HEK293 (cell line): ENCODE results near the gene ACADM.

Source experiments
- GLI4 ChIP-seq: fragments of 450-650 bp; formaldehyde crosslinking; IDR thresholded peaks from 2 replicates; pipeline ENCODE4 v1.5.1; 2016; ENCODE audit warnings: missing biosample characterization, missing genetic modification characterization
- GLIS1 ChIP-seq: fragments of 450-650 bp; formaldehyde crosslinking; IDR thresholded peaks from 2 replicates; pipeline ENCODE4 v1.5.1; 2016; ENCODE audit warnings: missing biosample characterization, missing genetic modification characterization
- KLF1 ChIP-seq: fragments of 450-650 bp; formaldehyde crosslinking; IDR thresholded peaks from 2 replicates; pipeline ENCODE4 v1.5.1; 2016; ENCODE audit warnings: missing biosample characterization, missing genetic modification characterization
- KLF8 ChIP-seq: fragments of 450-650 bp; formaldehyde crosslinking; IDR thresholded peaks from 2 replicates; pipeline ENCODE4 v1.5.1; 2016; ENCODE audit warnings: missing biosample characterization, missing genetic modification characterization
- SP3 ChIP-seq: fragments of 450-650 bp; formaldehyde crosslinking; IDR thresholded peaks from 2 replicates; pipeline ENCODE4 v1.5.1; 2016; ENCODE audit warnings: missing biosample characterization, missing genetic modification characterization
- ZBTB17 ChIP-seq: fragments of 450-650 bp; formaldehyde crosslinking; IDR thresholded peaks from 2 replicates; pipeline ENCODE4 v1.5.1; 2016; ENCODE audit warnings: missing biosample characterization, missing genetic modification characterization
- ZBTB8A ChIP-seq: fragments of 450-650 bp; formaldehyde crosslinking; IDR thresholded peaks from 2 replicates; pipeline ENCODE4 v1.5.1; 2016; ENCODE audit warnings: missing biosample characterization, missing genetic modification characterization
- ZNF16 ChIP-seq: fragments of 450-650 bp; formaldehyde crosslinking; IDR thresholded peaks from 2 replicates; pipeline ENCODE4 v1.5.1; 2016; ENCODE audit warnings: low read depth, missing biosample characterization, missing genetic modification characterization
- ZNF175 ChIP-seq: fragments of 450-650 bp; formaldehyde crosslinking; IDR thresholded peaks from 2 replicates; pipeline ENCODE4 v1.5.1; 2016; ENCODE audit warnings: missing biosample characterization, missing genetic modification characterization
- ZNF19 ChIP-seq: fragments of 450-650 bp; formaldehyde crosslinking; IDR thresholded peaks from 2 replicates; pipeline ENCODE4; 2016; ENCODE audit warnings: missing biosample characterization, missing genetic modification characterization, low read depth
- ZNF2 ChIP-seq: fragments of 450-650 bp; formaldehyde crosslinking; IDR thresholded peaks from 2 replicates; pipeline ENCODE4 v1.5.1; 2016; ENCODE audit warnings: missing biosample characterization, missing genetic modification characterization
- ZNF280D ChIP-seq: fragments of 450-650 bp; formaldehyde crosslinking; IDR thresholded peaks from 2 replicates; pipeline ENCODE4 v1.5.1; 2016; ENCODE audit warnings: missing biosample characterization, missing genetic modification characterization
- ZNF335 ChIP-seq: fragments of 450-650 bp; formaldehyde crosslinking; conservative IDR thresholded peaks from 2 replicates; pipeline ENCODE4 v1.5.1; 2016; ENCODE audit warnings: missing biosample characterization, missing genetic modification characterization
- ZNF37A ChIP-seq: fragments of 450-650 bp; IDR thresholded peaks from 2 replicates; pipeline ENCODE4 v1.5.1; 2018; ENCODE audit warnings: missing biosample characterization, missing genetic modification characterization
- ZNF394 ChIP-seq: fragments of 450-650 bp; formaldehyde crosslinking; IDR thresholded peaks from 2 replicates; pipeline ENCODE4 v1.5.1; 2016; ENCODE audit warnings: missing biosample characterization, missing genetic modification characterization, mild to moderate bottlenecking, moderate library complexity, borderline replicate concordance
- ZNF558 ChIP-seq: fragments of 450-650 bp; formaldehyde crosslinking; IDR thresholded peaks from 2 replicates; pipeline ENCODE4 v1.5.1; 2016; ENCODE audit warnings: missing biosample characterization, missing genetic modification characterization
- ZNF571 ChIP-seq: fragments of 450-650 bp; formaldehyde crosslinking; IDR thresholded peaks from 2 replicates; pipeline ENCODE4 v1.5.0; 2017; ENCODE audit warnings: missing biosample characterization, missing genetic modification characterization
- ZNF610 ChIP-seq: fragments of 450-650 bp; formaldehyde crosslinking; IDR thresholded peaks from 2 replicates; pipeline ENCODE4 v1.5.1; 2016; ENCODE audit warnings: missing biosample characterization, missing genetic modification characterization, borderline replicate concordance
- ZNF629 ChIP-seq: fragments of 450-650 bp; formaldehyde crosslinking; IDR thresholded peaks from 2 replicates; pipeline ENCODE4 v1.5.1; 2017; ENCODE audit warnings: missing biosample characterization, missing genetic modification characterization
- ZNF660 ChIP-seq: fragments of 450-650 bp; IDR thresholded peaks from 2 replicates; pipeline ENCODE4 v1.5.1; 2018; ENCODE audit warnings: missing biosample characterization, mild to moderate bottlenecking, missing genetic modification characterization
- ZNF692 ChIP-seq: fragments of 450-650 bp; formaldehyde crosslinking; IDR thresholded peaks from 2 replicates; pipeline ENCODE4 v1.5.1; 2016; ENCODE audit warnings: missing biosample characterization, missing genetic modification characterization
- ZNF777 ChIP-seq: fragments of 450-650 bp; formaldehyde crosslinking; IDR thresholded peaks from 2 replicates; pipeline ENCODE4 v1.5.1; 2017; ENCODE audit warnings: missing biosample characterization, missing genetic modification characterization, borderline replicate concordance
- ZXDB ChIP-seq: fragments of 450-650 bp; formaldehyde crosslinking; IDR thresholded peaks from 2 replicates; pipeline ENCODE4 v1.5.1; 2016; ENCODE audit warnings: missing biosample characterization, missing genetic modification characterization
- TF ChIP-seq, protein P1 (sequence below): fragments of 450-650 bp; formaldehyde crosslinking; conservative IDR thresholded peaks from 2 replicates; pipeline ENCODE4 v1.5.1; 2016; ENCODE audit warnings: low read depth, missing biosample characterization, missing genetic modification characterization
- TF ChIP-seq, protein P2 (sequence below): fragments of 450-650 bp; formaldehyde crosslinking; IDR thresholded peaks from 2 replicates; pipeline ENCODE4 v1.5.1; 2016; ENCODE audit warnings: missing biosample characterization, missing genetic modification characterization
- TF ChIP-seq, protein P3 (sequence below): fragments of 450-650 bp; formaldehyde crosslinking; IDR thresholded peaks from 2 replicates; pipeline ENCODE4 v1.5.1; 2016; ENCODE audit warnings: missing biosample characterization, missing genetic modification characterization

The ACADM gene

DNA sequence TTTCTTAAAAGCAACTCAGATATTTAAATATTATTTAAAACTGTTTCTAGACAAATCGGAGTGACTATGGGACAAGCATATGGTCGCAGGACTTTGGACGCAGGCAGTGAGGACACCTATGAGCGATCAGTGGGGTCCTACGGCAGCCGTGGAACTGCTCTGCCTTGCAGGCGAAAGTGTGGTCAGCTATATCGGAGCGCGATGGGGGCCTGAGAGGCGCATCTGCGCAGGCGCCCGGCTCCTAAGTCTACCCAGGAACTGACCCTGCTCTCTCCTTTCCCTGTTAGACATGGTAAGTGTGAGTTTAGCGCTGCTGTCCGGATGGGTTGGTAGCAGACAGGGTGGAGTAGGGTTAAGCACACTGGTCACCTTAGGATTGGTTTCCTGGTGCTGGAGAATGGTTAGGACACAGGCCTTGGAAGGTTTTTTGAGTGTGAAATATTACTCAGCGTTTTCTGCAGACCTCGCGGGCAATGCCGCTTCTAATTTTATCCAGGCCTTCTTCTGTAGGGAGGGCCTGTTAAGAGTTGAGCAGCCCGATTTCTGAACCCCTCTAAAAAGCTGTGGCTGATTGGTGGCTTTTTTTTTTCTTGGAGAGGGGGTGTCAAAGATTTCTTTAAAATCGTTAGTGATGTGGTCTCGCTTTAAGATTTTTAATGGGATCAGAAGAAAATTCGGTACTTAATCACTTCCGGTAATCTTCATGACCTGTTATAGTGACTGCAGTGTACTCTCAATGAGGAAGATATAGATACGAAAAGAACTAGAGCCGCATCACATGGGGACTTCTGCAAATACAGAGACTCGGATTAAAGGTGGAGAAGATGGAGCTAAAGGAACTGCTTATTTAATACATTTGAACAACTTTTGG is 61.7 kb downstream of the ACADM start, which contains the start of gene RABGGTB (continued):
- peak; percentile 33; the same call in 1 of the 2 replicates for TF ChIP-seq ZBTB8A
- TF ChIP-seq, protein P1, sequence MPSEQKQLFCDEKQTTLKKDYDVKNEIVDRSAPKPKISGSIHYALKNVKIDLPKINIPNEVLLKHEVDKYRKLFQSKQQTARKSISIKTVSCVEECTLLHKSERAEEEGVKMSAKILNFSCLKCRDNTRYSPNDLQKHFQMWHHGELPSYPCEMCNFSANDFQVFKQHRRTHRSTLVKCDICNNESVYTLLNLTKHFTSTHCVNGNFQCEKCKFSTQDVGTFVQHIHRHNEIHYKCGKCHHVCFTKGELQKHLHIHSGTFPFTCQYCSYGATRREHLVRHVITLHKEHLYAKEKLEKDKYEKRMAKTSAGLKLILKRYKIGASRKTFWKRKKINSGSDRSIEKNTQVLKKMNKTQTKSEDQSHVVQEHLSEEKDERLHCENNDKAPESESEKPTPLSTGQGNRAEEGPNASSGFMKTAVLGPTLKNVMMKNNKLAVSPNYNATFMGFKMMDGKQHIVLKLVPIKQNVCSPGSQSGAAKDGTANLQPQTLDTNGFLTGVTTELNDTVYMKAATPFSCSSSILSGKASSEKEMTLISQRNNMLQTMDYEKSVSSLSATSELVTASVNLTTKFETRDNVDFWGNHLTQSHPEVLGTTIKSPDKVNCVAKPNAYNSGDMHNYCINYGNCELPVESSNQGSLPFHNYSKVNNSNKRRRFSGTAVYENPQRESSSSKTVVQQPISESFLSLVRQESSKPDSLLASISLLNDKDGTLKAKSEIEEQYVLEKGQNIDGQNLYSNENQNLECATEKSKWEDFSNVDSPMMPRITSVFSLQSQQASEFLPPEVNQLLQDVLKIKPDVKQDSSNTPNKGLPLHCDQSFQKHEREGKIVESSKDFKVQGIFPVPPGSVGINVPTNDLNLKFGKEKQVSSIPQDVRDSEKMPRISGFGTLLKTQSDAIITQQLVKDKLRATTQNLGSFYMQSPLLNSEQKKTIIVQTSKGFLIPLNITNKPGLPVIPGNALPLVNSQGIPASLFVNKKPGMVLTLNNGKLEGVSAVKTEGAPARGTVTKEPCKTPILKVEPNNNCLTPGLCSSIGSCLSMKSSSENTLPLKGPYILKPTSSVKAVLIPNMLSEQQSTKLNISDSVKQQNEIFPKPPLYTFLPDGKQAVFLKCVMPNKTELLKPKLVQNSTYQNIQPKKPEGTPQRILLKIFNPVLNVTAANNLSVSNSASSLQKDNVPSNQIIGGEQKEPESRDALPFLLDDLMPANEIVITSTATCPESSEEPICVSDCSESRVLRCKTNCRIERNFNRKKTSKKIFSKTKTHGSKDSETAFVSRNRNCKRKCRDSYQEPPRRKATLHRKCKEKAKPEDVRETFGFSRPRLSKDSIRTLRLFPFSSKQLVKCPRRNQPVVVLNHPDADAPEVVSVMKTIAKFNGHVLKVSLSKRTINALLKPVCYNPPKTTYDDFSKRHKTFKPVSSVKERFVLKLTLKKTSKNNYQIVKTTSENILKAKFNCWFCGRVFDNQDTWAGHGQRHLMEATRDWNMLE (tag by site-specific recombination) = peak; percentile 57
- TF ChIP-seq ZNF37A (tag by site-specific recombination) = no peak
- peak; percentile 55; the same call in 1 of the 2 replicates for TF ChIP-seq ZNF629 (tag by site-specific recombination)
- no peak for TF ChIP-seq ZNF571
- TF ChIP-seq ZNF610 (tag by site-specific recombination) = no peak
- TF ChIP-seq ZNF175 (tag by site-specific recombination) = no peak
- peak; percentile 56 for TF ChIP-seq ZNF660
- TF ChIP-seq ZNF777 (tag by site-specific recombination) = no peak
- no peak for TF ChIP-seq ZNF280D (tag by site-specific recombination)
- peak; percentile 16; the same call in 1 of the 2 replicates for TF ChIP-seq GLIS1
- no peak for TF ChIP-seq GLI4 (tag by site-specific recombination)
- TF ChIP-seq ZNF558 (tag by site-specific recombination) = no peak
- TF ChIP-seq ZNF2 (tag by site-specific recombination) = peak; percentile 74; the same call in 1 of the 2 replicates
- peak; percentile 29; the same call in 1 of the 2 replicates for TF ChIP-seq ZNF16
- peak; percentile 65; the same call in 1 of the 2 replicates for TF ChIP-seq ZBTB17
- no peak for TF ChIP-seq ZNF19 (tag by site-specific recombination)
- TF ChIP-seq ZNF335 (tag by site-specific recombination) = peak; percentile 99
- TF ChIP-seq, protein P2, sequence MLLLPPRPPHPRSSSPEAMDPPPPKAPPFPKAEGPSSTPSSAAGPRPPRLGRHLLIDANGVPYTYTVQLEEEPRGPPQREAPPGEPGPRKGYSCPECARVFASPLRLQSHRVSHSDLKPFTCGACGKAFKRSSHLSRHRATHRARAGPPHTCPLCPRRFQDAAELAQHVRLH (tag by site-specific recombination) = peak; percentile 89
- TF ChIP-seq KLF1 = no peak
- TF ChIP-seq SP3 = 0 out of 2 replicates have a peak, but pooled peaks have one; percentile 11
- peak; percentile 9; the same call in 1 of the 2 replicates for TF ChIP-seq ZNF692
- TF ChIP-seq ZXDB = peak; percentile 50; the same call in 1 of the 2 replicates
- TF ChIP-seq, protein P3, sequence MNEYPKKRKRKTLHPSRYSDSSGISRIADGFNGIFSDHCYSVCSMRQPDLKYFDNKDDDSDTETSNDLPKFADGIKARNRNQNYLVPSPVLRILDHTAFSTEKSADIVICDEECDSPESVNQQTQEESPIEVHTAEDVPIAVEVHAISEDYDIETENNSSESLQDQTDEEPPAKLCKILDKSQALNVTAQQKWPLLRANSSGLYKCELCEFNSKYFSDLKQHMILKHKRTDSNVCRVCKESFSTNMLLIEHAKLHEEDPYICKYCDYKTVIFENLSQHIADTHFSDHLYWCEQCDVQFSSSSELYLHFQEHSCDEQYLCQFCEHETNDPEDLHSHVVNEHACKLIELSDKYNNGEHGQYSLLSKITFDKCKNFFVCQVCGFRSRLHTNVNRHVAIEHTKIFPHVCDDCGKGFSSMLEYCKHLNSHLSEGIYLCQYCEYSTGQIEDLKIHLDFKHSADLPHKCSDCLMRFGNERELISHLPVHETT (tag by site-specific recombination) = 0 out of 2 replicates have a peak, but pooled peaks have one; percentile 38
- no peak for TF ChIP-seq KLF8 (tag by site-specific recombination)
- TF ChIP-seq ZNF394 (tag by site-specific recombination) = peak; percentile 34; the same call in 1 of the 2 replicates
